A549 treated with AZD2906 at 1 μM for 4 hours (cell line): ENCODE results near the gene CST7. TPM values are rescaled to one million over a fixed set of nuclear protein-coding genes. Genes with fewer than 3 reads are reported as not detected.

Experiments used
- total RNA-seq: library from RNA; stranded (reverse); fragments of 200-300 nt; extraction: Qiagen RNA extraction; gene quantifications from 5 replicates; pipeline ENCODE4 v1.2.3, GENCODE V29; 2022

The CST7 gene
- total RNA-seq: 0.12 to 0.14 TPM in 2 of 5 replicates, not detected in the others

GRCh38 chr20:24948939-24949679 lies at the start of gene CST7:
Gene CST7, plus strand, starts transcription at chr20:24949269. Its CDS starts 237 bp downstream, at chr20:24949506.

GRCh38 chr20:24992487-24993205 lies 43.6 kb downstream of the CST7 start, which contains the start of gene APMAP:
Gene APMAP, minus strand, starts transcription at chr20:24992751. Its CDS starts 63 bp downstream, at chr20:24992688.

Other genes with a start within 250 kb of the CST7 start
- gene APMAP, start 43.5 kb downstream of the CST7 start, total RNA-seq: 182 to 192 TPM (median 183 TPM) in 5 replicates
- gene ACSS1, start 108.9 kb downstream of the CST7 start, total RNA-seq: 15.2 to 21.8 TPM (median 18.5 TPM) in 5 replicates
- 0.66 to 1.2 TPM (median 0.93 TPM) in 5 replicates for gene VSX1, start 132.9 kb downstream of the CST7 start, total RNA-seq
- 168 to 216 TPM (median 190 TPM) in 5 replicates for gene ENTPD6, start 246.4 kb downstream of the CST7 start, total RNA-seq